GM12891 (cell line): ENCODE results near the gene SP4.

Source experiments
- POLR2A ChIP-seq: IDR thresholded peaks from 2 replicates; pipeline ENCODE4 v1.6.1; 2011; ENCODE audit warnings: low read depth, low read length, control low read depth
- TAF1 ChIP-seq: IDR thresholded peaks from 2 replicates; pipeline ENCODE4 v1.6.1; 2011; ENCODE audit warnings: low read depth, low read length, control low read depth

DNA sequence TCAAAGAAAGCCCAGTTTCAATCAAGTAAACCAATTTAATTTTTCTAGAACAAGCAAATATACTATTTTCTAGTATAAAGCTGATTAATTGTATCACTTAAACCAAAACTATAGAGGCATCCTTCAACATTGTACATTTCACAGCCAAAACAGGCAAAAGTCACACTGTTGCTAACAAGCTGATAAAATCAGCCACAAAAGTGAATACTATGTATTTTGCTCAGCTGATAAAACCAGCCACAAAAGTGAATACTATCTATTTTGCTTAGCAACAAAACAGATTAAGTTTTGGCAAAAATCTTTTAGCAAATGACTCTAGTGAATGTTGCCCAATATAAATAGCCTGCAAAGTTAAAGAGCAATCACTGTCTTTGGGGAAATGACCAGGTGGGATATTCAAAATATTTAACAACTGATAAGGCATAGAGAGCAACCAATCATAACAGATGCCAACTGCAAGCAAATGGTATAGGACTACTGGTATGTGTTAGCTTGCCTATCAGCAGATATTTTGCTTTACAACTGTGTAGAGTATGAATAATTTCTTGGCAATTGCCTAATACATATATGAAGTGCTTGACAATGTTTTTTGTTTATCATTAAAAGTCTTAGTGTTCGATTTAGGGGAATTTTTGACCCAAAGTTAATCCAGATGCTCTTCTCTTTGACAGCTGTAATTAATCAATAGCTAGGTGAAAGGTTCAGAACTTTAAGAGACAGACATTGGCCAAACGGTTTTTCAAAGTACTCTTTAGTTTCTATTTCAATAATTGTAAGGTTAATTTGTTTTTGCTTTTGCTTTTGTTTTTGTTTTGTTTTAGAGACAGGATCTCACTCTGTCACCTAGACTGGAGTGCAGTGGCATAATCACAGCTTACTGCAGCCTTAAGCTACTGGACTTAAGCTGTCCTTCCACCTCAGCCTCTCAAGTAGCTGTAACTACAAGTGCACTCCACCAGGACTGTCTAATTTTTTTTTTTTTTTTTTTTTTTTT, 44.4 kb upstream of the SP4 start:
- TF ChIP-seq TAF1, result no peak
- TF ChIP-seq POLR2A, result no peak
